SK-N-SH treated with all-trans-retinoic acid at 6 μM for 48 hours (cell line): Measurements from ENCODE around the gene PLXNC1.

Source experiments
- ATAC-seq: fragments of 200-7000 bp; cut with Tn5 transposase; 3 replicates; pipeline ENCODE4 v1.9.1; 2020; ENCODE audit warnings: mild to moderate bottlenecking, moderate library complexity
- ARNTL ChIP-seq: fragments of 450-650 bp; formaldehyde crosslinking; IDR thresholded peaks from 2 replicates; pipeline ENCODE4 v1.5.0; 2020; ENCODE audit warnings: low read depth, mild to moderate bottlenecking, moderate library complexity, borderline replicate concordance
- BACH2 ChIP-seq: fragments of 250-450 bp; sonication (Bioruptor Pico); IDR thresholded peaks from 2 replicates; pipeline ENCODE4 v1.9.0; 2021; ENCODE audit warnings: mild to moderate bottlenecking, borderline replicate concordance
- CSDC2 ChIP-seq: fragments of 250-450 bp; sonication (Bioruptor Pico); IDR thresholded peaks from 2 replicates; pipeline ENCODE4 v1.5.0; 2020; ENCODE audit warnings: mild to moderate bottlenecking, moderate library complexity
- CSRNP3 ChIP-seq: fragments of 250-450 bp; sonication (Bioruptor Pico); IDR thresholded peaks from 2 replicates; pipeline ENCODE4 v1.5.1; 2021; ENCODE audit warnings: mild to moderate bottlenecking, moderate library complexity
- ESRRG ChIP-seq: fragments of 250-450 bp; sonication (Bioruptor Pico); IDR thresholded peaks from 2 replicates; pipeline ENCODE4 v1.6.1; 2021; ENCODE audit warnings: mild to moderate bottlenecking
- GLIS3 ChIP-seq: fragments of 250-450 bp; sonication (Bioruptor Pico); IDR thresholded peaks from 2 replicates; pipeline ENCODE4 v1.5.0; 2020; ENCODE audit warnings: mild to moderate bottlenecking, moderate library complexity
- ISL1 ChIP-seq: fragments of 250-450 bp; sonication (Bioruptor Pico); IDR thresholded peaks from 2 replicates; pipeline ENCODE4 v2.1.2; 2022; ENCODE audit warnings: mild to moderate bottlenecking, moderate library complexity
- OSR1 ChIP-seq: fragments of 250-450 bp; sonication (Bioruptor Pico); IDR thresholded peaks from 2 replicates; pipeline ENCODE4 v1.8.0; 2022; ENCODE audit warnings: moderate library complexity, mild to moderate bottlenecking, inconsistent platforms
- PATZ1 ChIP-seq: fragments of 250-450 bp; sonication (Bioruptor Pico); IDR thresholded peaks from 2 replicates; pipeline ENCODE4 v1.8.0; 2020; ENCODE audit warnings: mild to moderate bottlenecking, moderate library complexity, borderline replicate concordance
- PPARA ChIP-seq: fragments of 250-450 bp; sonication (Bioruptor Pico); IDR thresholded peaks from 2 replicates; pipeline ENCODE4 v1.5.0; 2020; ENCODE audit warnings: mild to moderate bottlenecking, borderline replicate concordance
- RARB ChIP-seq: fragments of 250-450 bp; sonication (Bioruptor Pico); IDR thresholded peaks from 2 replicates; pipeline ENCODE4 v1.8.0; 2021; ENCODE audit warnings: mild to moderate bottlenecking, moderate library complexity
- SNAI2 ChIP-seq: fragments of 250-450 bp; sonication (Bioruptor Pico); IDR thresholded peaks from 2 replicates; pipeline ENCODE4 v1.5.0; 2020; ENCODE audit warnings: mild to moderate bottlenecking, moderate library complexity
- TCF4 ChIP-seq: fragments of 250-450 bp; sonication (Bioruptor Pico); IDR thresholded peaks from 2 replicates; pipeline ENCODE4 v1.8.0; 2021; ENCODE audit warnings: mild to moderate bottlenecking, moderate library complexity, borderline replicate concordance
- TOX ChIP-seq: fragments of 250-450 bp; sonication (Bioruptor Pico); IDR thresholded peaks from 2 replicates; pipeline ENCODE4 v1.8.0; 2021; ENCODE audit warnings: mild to moderate bottlenecking, moderate library complexity, borderline replicate concordance
- TSHZ2 ChIP-seq: fragments of 250-450 bp; sonication (Bioruptor Pico); IDR thresholded peaks from 2 replicates; pipeline ENCODE4 v1.5.0; 2020; ENCODE audit warnings: mild to moderate bottlenecking, moderate library complexity
- ZC3H10 ChIP-seq: fragments of 250-450 bp; sonication (Bioruptor Pico); IDR thresholded peaks from 2 replicates; pipeline ENCODE4 v1.5.1; 2021; ENCODE audit warnings: mild to moderate bottlenecking, moderate library complexity
- ZFP3 ChIP-seq: fragments of 250-450 bp; sonication (Bioruptor Pico); IDR thresholded peaks from 2 replicates; pipeline ENCODE4 v1.5.0; 2020; ENCODE audit warnings: mild to moderate bottlenecking, moderate library complexity
- ZFP30 ChIP-seq: fragments of 450-650 bp; formaldehyde crosslinking; IDR thresholded peaks from 2 replicates; pipeline ENCODE4 v1.5.0; 2022; ENCODE audit warnings: mild to moderate bottlenecking, moderate library complexity
- ZNF565 ChIP-seq: fragments of 450-650 bp; formaldehyde crosslinking; conservative IDR thresholded peaks from 2 replicates; pipeline ENCODE4 v1.5.0; 2020; ENCODE audit warnings: low read depth, mild to moderate bottlenecking, moderate library complexity
- ZNF70 ChIP-seq: fragments of 450-650 bp; formaldehyde crosslinking; IDR thresholded peaks from 2 replicates; pipeline ENCODE4 v1.5.0; 2020; ENCODE audit warnings: mild to moderate bottlenecking, moderate library complexity
- ZNF8 ChIP-seq: fragments of 450-650 bp; formaldehyde crosslinking; IDR thresholded peaks from 2 replicates; pipeline ENCODE4 v1.5.0; 2020; ENCODE audit warnings: mild to moderate bottlenecking, moderate library complexity
- TF ChIP-seq, protein P1 (sequence below): fragments of 250-450 bp; sonication (Bioruptor Pico); IDR thresholded peaks from 2 replicates; pipeline ENCODE4 v1.8.0; 2021; ENCODE audit warnings: low read depth, mild to moderate bottlenecking, moderate library complexity, borderline replicate concordance

The PLXNC1 gene

DNA sequence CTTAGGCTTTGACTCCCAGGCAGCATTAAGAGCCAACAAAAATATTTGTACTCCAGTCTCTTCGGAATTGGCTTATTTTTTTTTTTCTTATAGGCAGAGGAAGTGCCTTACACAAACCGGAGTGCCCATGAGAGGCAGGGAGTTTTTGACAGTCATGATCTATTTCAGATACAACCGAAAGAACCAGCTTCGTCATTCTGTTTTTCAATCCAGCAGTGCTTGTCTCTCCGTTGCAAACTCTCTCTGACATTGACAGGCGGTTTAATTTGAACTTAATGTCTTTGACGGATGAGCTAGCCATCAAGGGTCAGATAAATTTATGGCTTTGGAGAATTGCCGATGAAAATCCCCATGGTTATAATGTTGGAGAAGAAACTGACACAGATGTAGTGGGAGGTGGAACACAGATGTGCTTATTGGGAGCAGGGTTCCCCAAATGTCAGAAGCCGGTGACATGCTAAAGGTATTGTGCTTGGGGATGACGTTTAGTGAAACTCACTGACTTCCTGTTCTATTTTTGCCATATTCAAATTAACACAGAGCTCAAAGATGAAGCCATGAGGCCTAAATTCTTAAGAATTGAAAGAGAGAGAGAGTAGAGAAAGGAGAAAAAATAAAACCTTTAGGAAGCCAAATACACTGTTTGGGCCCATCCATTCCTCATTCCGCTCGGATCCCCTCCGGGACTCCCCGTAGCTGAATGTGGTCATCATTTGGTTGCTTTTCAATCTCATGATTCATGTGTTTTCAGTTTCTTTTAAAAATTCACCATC lies 59.7 kb downstream of the PLXNC1 start:
- TF ChIP-seq ZNF70 (CRISPR knock-in tag), result no peak
- no peak for TF ChIP-seq PPARA
- TF ChIP-seq BACH2 (CRISPR knock-in tag), result no peak
- TF ChIP-seq TSHZ2 (CRISPR knock-in tag), result no peak
- no peak for TF ChIP-seq ZNF8 (CRISPR knock-in tag)
- TF ChIP-seq, protein P1, sequence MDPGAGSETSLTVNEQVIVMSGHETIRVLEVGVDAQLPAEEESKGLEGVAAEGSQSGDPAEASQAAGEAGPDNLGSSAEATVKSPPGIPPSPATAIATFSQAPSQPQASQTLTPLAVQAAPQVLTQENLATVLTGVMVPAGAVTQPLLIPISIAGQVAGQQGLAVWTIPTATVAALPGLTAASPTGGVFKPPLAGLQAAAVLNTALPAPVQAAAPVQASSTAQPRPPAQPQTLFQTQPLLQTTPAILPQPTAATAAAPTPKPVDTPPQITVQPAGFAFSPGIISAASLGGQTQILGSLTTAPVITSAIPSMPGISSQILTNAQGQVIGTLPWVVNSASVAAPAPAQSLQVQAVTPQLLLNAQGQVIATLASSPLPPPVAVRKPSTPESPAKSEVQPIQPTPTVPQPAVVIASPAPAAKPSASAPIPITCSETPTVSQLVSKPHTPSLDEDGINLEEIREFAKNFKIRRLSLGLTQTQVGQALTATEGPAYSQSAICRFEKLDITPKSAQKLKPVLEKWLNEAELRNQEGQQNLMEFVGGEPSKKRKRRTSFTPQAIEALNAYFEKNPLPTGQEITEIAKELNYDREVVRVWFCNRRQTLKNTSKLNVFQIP, result no peak
- TF ChIP-seq ZFP30 (CRISPR knock-in tag), result no peak
- TF ChIP-seq ZC3H10 (CRISPR knock-in tag), result no peak
- no peak for TF ChIP-seq RARB
- no peak for TF ChIP-seq PATZ1 (CRISPR knock-in tag)
- no peak for TF ChIP-seq CSDC2 (CRISPR knock-in tag)
- no peak for TF ChIP-seq ARNTL (CRISPR knock-in tag)
- no peak for TF ChIP-seq ISL1 (CRISPR knock-in tag)
- TF ChIP-seq TCF4 (CRISPR knock-in tag), result no peak
- TF ChIP-seq CSRNP3, result no peak
- TF ChIP-seq SNAI2, result no peak
- ATAC-seq, result no peak

DNA sequence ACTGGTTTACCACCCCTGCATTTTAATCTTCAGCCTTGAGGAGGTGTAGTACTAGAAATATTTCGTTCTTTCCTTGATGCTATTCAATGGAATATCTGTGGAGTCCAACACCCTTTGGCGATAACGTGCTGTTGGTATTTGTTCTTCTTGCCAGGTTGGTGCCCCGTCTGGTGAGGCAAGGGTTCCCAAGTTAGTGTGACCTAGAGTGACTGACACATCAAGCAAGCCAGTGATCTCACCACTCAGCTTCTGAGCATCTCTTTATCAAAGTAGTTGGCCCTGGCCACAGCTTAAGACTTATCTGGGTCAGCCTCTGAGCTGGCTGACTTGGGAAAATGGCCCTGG lies 60.2 kb downstream of the PLXNC1 start:
- no peak for ATAC-seq
- TF ChIP-seq ZNF70 (CRISPR knock-in tag), result no peak
- no peak for TF ChIP-seq ESRRG
- TF ChIP-seq GLIS3, result no peak
- no peak for TF ChIP-seq ZFP3 (CRISPR knock-in tag)
- TF ChIP-seq TCF4 (CRISPR knock-in tag), result no peak
- TF ChIP-seq ZC3H10 (CRISPR knock-in tag), result no peak
- TF ChIP-seq PPARA, result no peak
- no peak for TF ChIP-seq ARNTL (CRISPR knock-in tag)
- no peak for TF ChIP-seq ZNF565 (CRISPR knock-in tag)
- no peak for TF ChIP-seq ZNF8 (CRISPR knock-in tag)
- no peak for TF ChIP-seq RARB
- TF ChIP-seq BACH2 (CRISPR knock-in tag), result no peak
- TF ChIP-seq ZFP30 (CRISPR knock-in tag), result no peak

GRCh38 chr12:94209240-94209639 lies 60.9 kb downstream of the PLXNC1 start:
- ATAC-seq, result no peak
- no peak for TF ChIP-seq ARNTL (CRISPR knock-in tag)
- TF ChIP-seq ZC3H10 (CRISPR knock-in tag), result no peak
- no peak for TF ChIP-seq SNAI2
- no peak for TF ChIP-seq ESRRG
- TF ChIP-seq ISL1 (CRISPR knock-in tag), result no peak
- no peak for TF ChIP-seq TOX (CRISPR knock-in tag)
- no peak for TF ChIP-seq ZNF70 (CRISPR knock-in tag)
- no peak for TF ChIP-seq BACH2 (CRISPR knock-in tag)
- TF ChIP-seq RARB, result no peak
- TF ChIP-seq, protein P1, result no peak
- no peak for TF ChIP-seq ZFP30 (CRISPR knock-in tag)
- TF ChIP-seq PATZ1 (CRISPR knock-in tag), result no peak
- no peak for TF ChIP-seq CSDC2 (CRISPR knock-in tag)
- TF ChIP-seq OSR1 (CRISPR knock-in tag), result no peak
- no peak for TF ChIP-seq ZNF565 (CRISPR knock-in tag)
- no peak for TF ChIP-seq CSRNP3
- no peak for TF ChIP-seq TCF4 (CRISPR knock-in tag)
- no peak for TF ChIP-seq GLIS3
